AG08395 (cell line): ENCODE data around the gene HIPK1.
"Not testable (repeated sequence)": the region's sequence is repeated elsewhere in the genome, so short reads cannot be mapped to it uniquely, and the experiment has no call there.

Experiments
- DNase-seq: peaks from one replicate; pipeline ENCODE4 v3.0.0; 2012; ENCODE audit warnings: mixed read lengths, low spot score

The HIPK1 gene

GRCh38 chr1:113945329-113945728 lies 16.2 kb downstream of the HIPK1 start:
- DNase-seq: no peak

- DNase-seq: no peak
These were observed 17.0 kb downstream of the HIPK1 start for GRCh38 chr1:113946112-113946511.

- no peak for DNase-seq
These were observed 17.7 kb downstream of the HIPK1 start for GRCh38 chr1:113946678-113947387.

- DNase-seq: no peak
These were observed 18.4 kb downstream of the HIPK1 start for GRCh38 chr1:113947388-113948107.

- DNase-seq: not testable (repeated sequence)
These were observed 19.0 kb downstream of the HIPK1 start for GRCh38 chr1:113948151-113948550.

- DNase-seq: peak; percentile 18
These were observed 19.9 kb downstream of the HIPK1 start for GRCh38 chr1:113949007-113949406.

GRCh38 chr1:113950908-113951307 lies 21.8 kb downstream of the HIPK1 start:
- no peak for DNase-seq

GRCh38 chr1:113951719-113952118 lies 22.6 kb downstream of the HIPK1 start:
- DNase-seq: no peak

- DNase-seq: no peak
These were observed 28.9 kb downstream of the HIPK1 start for GRCh38 chr1:113957984-113958383.

GRCh38 chr1:113958691-113959090 lies 29.6 kb downstream of the HIPK1 start:
- DNase-seq: no peak

GRCh38 chr1:113963281-113963906 lies 34.3 kb downstream of the HIPK1 start:
- DNase-seq: no peak

- DNase-seq: no peak
These were observed 36.7 kb downstream of the HIPK1 start for GRCh38 chr1:113965703-113966412.

GRCh38 chr1:113972954-113973353 lies 43.8 kb downstream of the HIPK1 start:
- DNase-seq: no peak

GRCh38 chr1:113975211-113975895 lies 46.2 kb downstream of the HIPK1 start:
- peak; percentile 36 for DNase-seq

GRCh38 chr1:113976609-113977278 lies 47.6 kb downstream of the HIPK1 start:
- DNase-seq: peak; percentile 49

GRCh38 chr1:113977906-113978305 lies 48.8 kb downstream of the HIPK1 start:
- DNase-seq: no peak

GRCh38 chr1:113978863-113979702 lies 50.0 kb downstream of the HIPK1 start, which contains the start of gene OLFML3:
TSS of gene OLFML3 (plus strand) at chr1:113979474. CDS start at chr1:113979517, 43 bp downstream.
- peak; percentile 95 for DNase-seq

- DNase-seq: peak; percentile 25
These were observed 51.0 kb downstream of the HIPK1 start for GRCh38 chr1:113980110-113980509.

GRCh38 chr1:113981962-113982931 lies 53.1 kb downstream of the HIPK1 start:
- DNase-seq: peak; percentile 83
